Mesendoderm (in vitro differentiated cells): ENCODE data around the gene DLG1.

Experiments
- DNase-seq: peaks from one replicate; pipeline ENCODE4 v3.0.0; 2013
- H2AK5ac ChIP-seq: 2 replicates; pipeline ENCODE4 v1.6.1; 2013; ENCODE audit warnings: low read length, inconsistent platforms
- H2BK120ac ChIP-seq: 2 replicates; pipeline ENCODE4 v1.6.1; 2013; ENCODE audit warnings: low read depth, mild to moderate bottlenecking, low read length, moderate library complexity, mixed read lengths
- H2BK15ac ChIP-seq: replicated peaks from 2 replicates; pipeline ENCODE4 v1.6.1; 2013; ENCODE audit warnings: low read depth, mild to moderate bottlenecking, moderate library complexity
- H2BK5ac ChIP-seq: 2 replicates; pipeline ENCODE4 v1.6.1; 2013; ENCODE audit warnings: low read length, inconsistent platforms
- H3K18ac ChIP-seq: 2 replicates; pipeline ENCODE4 v1.6.1; 2013; ENCODE audit warnings: mild to moderate bottlenecking, low read length, mixed read lengths
- H3K23ac ChIP-seq: one replicate; pipeline ENCODE4 v1.6.1; 2013; ENCODE audit warnings: low read length
- H3K27ac ChIP-seq: 2 replicates; pipeline ENCODE4 v1.5.1; 2013; ENCODE audit warnings: low read depth, mild to moderate bottlenecking, inconsistent platforms, low read length, moderate library complexity
- H3K27me3 ChIP-seq: 2 replicates; pipeline ENCODE4 v1.6.1; 2013; ENCODE audit warnings: low read length, control low read depth, mild to moderate bottlenecking, inconsistent platforms; ENCODE audit not compliant: insufficient read depth, poor library complexity
- H3K36me3 ChIP-seq: 2 replicates; pipeline ENCODE4 v1.6.1; 2013; ENCODE audit warnings: low read length, inconsistent platforms; ENCODE audit not compliant: control insufficient read depth, insufficient read depth
- H3K4ac ChIP-seq: one replicate; pipeline ENCODE4 v1.6.1; 2013; ENCODE audit warnings: low read depth, mild to moderate bottlenecking, low read length, moderate library complexity
- H3K4me1 ChIP-seq: 2 replicates; pipeline ENCODE4 v1.6.1; 2013; ENCODE audit warnings: low read depth, low read length, inconsistent platforms; ENCODE audit not compliant: control insufficient read depth
- H3K4me2 ChIP-seq: 2 replicates; pipeline ENCODE4 v1.6.1; 2013; ENCODE audit warnings: low read length
- H3K4me3 ChIP-seq: 2 replicates; pipeline ENCODE4 v1.5.1; 2013; ENCODE audit warnings: mild to moderate bottlenecking, low read length
- H3K56ac ChIP-seq: one replicate; pipeline ENCODE4 v1.6.1; 2013; ENCODE audit warnings: low read length
- H3K79me1 ChIP-seq: 2 replicates; pipeline ENCODE4 v1.6.1; 2013; ENCODE audit warnings: low read length, inconsistent platforms
- H3K79me2 ChIP-seq: 2 replicates; pipeline ENCODE4 v1.6.1; 2013; ENCODE audit warnings: mild to moderate bottlenecking, low read length; ENCODE audit not compliant: control insufficient read depth, insufficient read depth
- H3K9ac ChIP-seq: 2 replicates; pipeline ENCODE4 v1.6.1; 2013; ENCODE audit warnings: low read length, inconsistent platforms
- H4K5ac ChIP-seq: one replicate; pipeline ENCODE4 v1.6.1; 2013; ENCODE audit warnings: low read length
- H4K8ac ChIP-seq: one replicate; pipeline ENCODE4 v1.6.1; 2013; ENCODE audit warnings: low read depth, mild to moderate bottlenecking, control low read depth, low read length, moderate library complexity
- WGBS: extraction: QIAGEN DNeasy Blood & Tissue Kit; methylation state at CpG from one replicate; pipeline ENCODE4 v1.1.7; 2013; ENCODE audit warnings: low lambda C conversion rate, missing lambda C conversion rate; ENCODE audit not compliant: insufficient coverage; ENCODE audit errors: extremely low coverage; 5-methylcytosine and 5-hydroxymethylcytosine counted together

The DLG1 gene

GRCh38 chr3:197111685-197112084, 186.7 kb downstream of the DLG1 start:
- H3K36me3 ChIP-seq: no peaks in the 10 kb centered on the region
- H3K23ac ChIP-seq: no peak overlapping the region
- H3K4me1 ChIP-seq: no peaks in the 10 kb centered on the region
- no peak overlapping the region for H2AK5ac ChIP-seq
- no peaks in the 10 kb centered on the region for H3K79me2 ChIP-seq
- H2BK5ac ChIP-seq: no peak overlapping the region
- H3K27ac ChIP-seq: no peak overlapping the region
- no peak overlapping the region for H2BK15ac ChIP-seq
- no peaks in the 10 kb centered on the region for H3K27me3 ChIP-seq
- H3K4me3 ChIP-seq: no peak overlapping the region
- no peak for DNase-seq
- no peak overlapping the region for H3K4ac ChIP-seq
- no peak overlapping the region for H3K56ac ChIP-seq
- H2BK120ac ChIP-seq: no peak overlapping the region
- no peak overlapping the region for H4K8ac ChIP-seq
- no peak overlapping the region for H4K5ac ChIP-seq
- H3K18ac ChIP-seq: no peak overlapping the region
- H3K4me2 ChIP-seq: no peak overlapping the region
- no peak overlapping the region for H3K9ac ChIP-seq
- H3K79me1 ChIP-seq: no peaks in the 10 kb centered on the region

DNA sequence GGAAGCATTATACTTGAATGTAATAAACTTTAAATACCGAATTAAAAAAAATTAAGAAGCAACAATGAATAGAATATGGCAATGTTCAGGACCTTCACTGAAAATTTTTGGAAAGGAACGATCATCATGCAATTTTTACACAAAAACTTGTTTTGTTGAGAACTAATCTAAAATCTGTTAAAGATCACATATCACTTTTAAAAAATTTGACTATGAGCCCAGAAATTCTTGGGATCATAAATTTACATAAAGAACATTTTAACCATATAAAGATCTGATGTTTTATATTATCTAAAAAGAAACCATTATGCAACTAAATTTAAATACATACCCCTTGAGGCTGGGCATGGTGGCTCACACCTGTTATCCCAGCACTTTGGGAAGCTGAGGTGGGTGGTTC, 192.6 kb downstream of the DLG1 start:
- H3K9ac ChIP-seq: no peak overlapping the region
- no peaks in the 10 kb centered on the region for H3K36me3 ChIP-seq
- no peak overlapping the region for H3K4me3 ChIP-seq
- H3K56ac ChIP-seq: no peak overlapping the region
- H2BK15ac ChIP-seq: no peak overlapping the region
- H3K23ac ChIP-seq: no peak overlapping the region
- no peaks in the 10 kb centered on the region for H3K4me1 ChIP-seq
- no peak overlapping the region for H3K4ac ChIP-seq
- no peak overlapping the region for H3K4me2 ChIP-seq
- DNase-seq: no peak
- no peaks in the 10 kb centered on the region for H3K79me1 ChIP-seq
- H3K18ac ChIP-seq: no peak overlapping the region
- no peak overlapping the region for H3K27ac ChIP-seq
- no peak overlapping the region for H2BK5ac ChIP-seq
- H4K5ac ChIP-seq: no peak overlapping the region
- no peaks in the 10 kb centered on the region for H3K79me2 ChIP-seq
- no peaks in the 10 kb centered on the region for H3K27me3 ChIP-seq
- WGBS: no CpG with 5 or more reads among the region's 2 CpGs
- H4K8ac ChIP-seq: no peak overlapping the region
- no peak overlapping the region for H2AK5ac ChIP-seq
- no peak overlapping the region for H2BK120ac ChIP-seq

DNA sequence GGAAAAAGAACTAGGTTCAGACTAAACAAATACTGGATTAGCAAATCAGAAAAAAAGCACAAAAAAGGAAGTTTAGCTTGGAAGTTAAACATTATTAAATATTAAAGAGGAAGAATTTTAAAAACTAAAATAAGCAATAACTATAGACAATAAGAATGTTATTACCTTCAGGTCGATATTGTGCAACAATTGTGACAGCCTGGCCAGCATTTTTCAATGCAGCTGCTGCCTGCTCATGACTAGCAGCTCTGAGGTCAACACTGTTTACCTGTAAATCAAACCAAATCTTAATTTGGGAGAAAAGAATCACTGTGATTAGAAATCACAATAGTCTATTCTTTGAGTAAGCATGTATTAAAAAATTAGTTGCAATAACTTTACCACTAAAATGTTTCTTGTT, 193.7 kb downstream of the DLG1 start:
- Histone ChIP-seq H3K4me3 (no peak overlapping the region), H3K4ac (no peak overlapping the region), H3K27me3 (no peaks in the 10 kb centered on the region), H2BK120ac (no peak overlapping the region), H3K4me1 (no peaks in the 10 kb centered on the region), H3K79me1 (no peaks in the 10 kb centered on the region), H4K5ac (no peak overlapping the region), H3K36me3 (no peaks in the 10 kb centered on the region), H3K27ac (no peak overlapping the region), H2AK5ac (no peak overlapping the region), H2BK5ac (no peak overlapping the region), H3K23ac (no peak overlapping the region), H3K56ac (no peak overlapping the region), H3K79me2 (no peaks in the 10 kb centered on the region), H4K8ac (no peak overlapping the region), H3K4me2 (no peak overlapping the region), H3K18ac (no peak overlapping the region), H2BK15ac (no peak overlapping the region), H3K9ac (no peak overlapping the region)
- WGBS: no CpG with 5 or more reads among the region's 1 CpG
- no peak for DNase-seq

GRCh38 chr3:197103766-197104165, 194.6 kb downstream of the DLG1 start:
- no peaks in the 10 kb centered on the region for H3K79me1 ChIP-seq
- no peaks in the 10 kb centered on the region for H3K79me2 ChIP-seq
- H3K36me3 ChIP-seq: no peaks in the 10 kb centered on the region
- H2BK15ac ChIP-seq: no peak overlapping the region
- no peak overlapping the region for H4K8ac ChIP-seq
- no peak overlapping the region for H3K18ac ChIP-seq
- no peak overlapping the region for H3K56ac ChIP-seq
- H3K4me1 ChIP-seq: no peaks in the 10 kb centered on the region
- no peak overlapping the region for H4K5ac ChIP-seq
- no peak overlapping the region for H3K23ac ChIP-seq
- no peak overlapping the region for H2BK5ac ChIP-seq
- H3K4ac ChIP-seq: no peak overlapping the region
- no peak overlapping the region for H3K4me2 ChIP-seq
- no CpG with 5 or more reads among the region's 1 CpG for WGBS
- no peak for DNase-seq
- H3K27ac ChIP-seq: no peak overlapping the region
- H2AK5ac ChIP-seq: no peak overlapping the region
- H3K4me3 ChIP-seq: no peak overlapping the region
- no peak overlapping the region for H2BK120ac ChIP-seq
- no peaks in the 10 kb centered on the region for H3K27me3 ChIP-seq
- no peak overlapping the region for H3K9ac ChIP-seq

- Histone ChIP-seq H3K9ac (no peak overlapping the region), H3K56ac (no peak overlapping the region), H3K18ac (no peak overlapping the region), H2BK15ac (no peak overlapping the region), H3K4me2 (no peak overlapping the region), H2BK120ac (no peak overlapping the region), H4K5ac (no peak overlapping the region), H3K79me2 (no peaks in the 10 kb centered on the region), H4K8ac (no peak overlapping the region), H2BK5ac (no peak overlapping the region), H3K36me3 (no peaks in the 10 kb centered on the region), H3K4me1 (no peaks in the 10 kb centered on the region), H3K79me1 (no peaks in the 10 kb centered on the region), H3K27me3 (no peaks in the 10 kb centered on the region), H3K23ac (no peak overlapping the region), H3K4me3 (no peak overlapping the region), H3K4ac (no peak overlapping the region), H3K27ac (no peak overlapping the region), H2AK5ac (no peak overlapping the region)
- DNase-seq: no peak
- no CpG with 5 or more reads among the region's 1 CpG for WGBS
These were observed 204.5 kb downstream of the DLG1 start for GRCh38 chr3:197093871-197094270.

GRCh38 chr3:197088370-197088769, 210.0 kb downstream of the DLG1 start:
- H2BK120ac ChIP-seq: no peak overlapping the region

More at GRCh38 chr3:197088370-197088769, 210.0 kb downstream of the DLG1 start:
- Histone ChIP-seq H2BK15ac (no peak overlapping the region), H3K9ac (no peak overlapping the region), H3K4me3 (no peak overlapping the region), H4K8ac (no peak overlapping the region), H3K4ac (no peak overlapping the region), H3K79me2 (no peaks in the 10 kb centered on the region), H3K4me1 (peaks cover 2% of the 10 kb centered on the region), H3K79me1 (no peaks in the 10 kb centered on the region), H3K18ac (no peak overlapping the region), H4K5ac (no peak overlapping the region), H3K27me3 (no peaks in the 10 kb centered on the region), H3K4me2 (no peak overlapping the region), H2BK5ac (no peak overlapping the region), H3K23ac (no peak overlapping the region), H3K56ac (no peak overlapping the region), H3K36me3 (no peaks in the 10 kb centered on the region), H3K27ac (no peak overlapping the region), H2AK5ac (no peak overlapping the region)
- no CpG with 5 or more reads among the region's 3 CpGs for WGBS
- no peak for DNase-seq
